K562 (cell line): Measurements from ENCODE around the gene GRPR. TPM values are rescaled to one million over a fixed set of nuclear protein-coding genes. Genes with fewer than 3 reads are reported as not detected.

Experiments used
- ATAC-seq: fragments of 200-7000 bp; cut with Tn5 transposase; 3 replicates; pipeline ENCODE4 v1.9.1; 2020; ENCODE audit warnings: moderate library complexity
- BruUV-seq: library from RNA; stranded (reverse); fragments of 400-500 nt; replicated peaks from 2 replicates; lab custom pipeline; 2021; lab: Mats Ljungman, UMichigan
- CTCF ChIA-PET: fragments of 300-600 bp; formaldehyde crosslinking; extraction: SDS; loops from one replicate; lab custom pipeline; 2021; ENCODE audit warnings: low intra/inter-chr PET ratio; lab: Yijun Ruan, JAX
- POLR2A ChIA-PET: fragments of 300-600, 350-650 bp; sonication (Branson Sonifier 250); formaldehyde crosslinking; extraction: SDS; loops from one replicate; lab custom pipeline; 2021; ENCODE audit warnings: antibody characterized with exemption, inconsistent platforms; lab: Yijun Ruan, JAX
- DNase-seq, 4 experiments: peaks; one replicate each; pipeline versions ENCODE4 v3.0.0 to v3.0.0-alpha.2; 2011 to 2018; ENCODE audit warnings: low spot score in 3 of 4, mixed read lengths in 3 of 4; ENCODE audit errors: extremely low read depth in 1 of 4
- FAIRE-seq: peaks from 2 replicates; lab custom pipeline; 2011; peaks lifted over from hg19 to GRCh38; lab: Jason Lieb, UNC
- H2AFZ ChIP-seq: 2 replicates; pipeline ENCODE4 v1.6.0; 2011; ENCODE audit warnings: low read depth, low read length, control low read depth, inconsistent platforms
- H3K27ac ChIP-seq: fragments of 200-600 bp; 3 replicates; pipeline ENCODE4 v1.8.0; 2011; ENCODE audit warnings: low read depth, mild to moderate bottlenecking, control low read depth, inconsistent platforms, low read length, moderate library complexity, mixed read lengths; ENCODE audit errors: extremely low read depth
- H3K27me3 ChIP-seq, 2 experiments: fragments of 300-600 bp in 1 of 2; 2 replicates in 1 of 2; 3 replicates in 1 of 2; pipeline versions ENCODE4 v1.6.0 to v1.8.0; 2011; ENCODE audit warnings: inconsistent platforms in 2 of 2, low read length in 2 of 2, mild to moderate bottlenecking in 1 of 2, mixed read lengths in 1 of 2, moderate library complexity in 1 of 2; ENCODE audit not compliant: control insufficient read depth in 2 of 2, insufficient read depth in 2 of 2
- H3K36me3 ChIP-seq: fragments of 300-600 bp; 3 replicates; pipeline ENCODE4 v1.8.0; 2011; ENCODE audit warnings: mild to moderate bottlenecking, low read length, inconsistent platforms; ENCODE audit not compliant: control insufficient read depth, insufficient read depth
- H3K4me1 ChIP-seq, 2 experiments: fragments of 200-600 bp in 1 of 2; replicated peaks in 1 of 2; 2 replicates in 1 of 2; 3 replicates in 1 of 2; pipeline versions ENCODE4 v1.5.1 to v1.8.0; 2011; ENCODE audit warnings: inconsistent platforms in 2 of 2, low read length in 2 of 2, mild to moderate bottlenecking in 1 of 2, mixed read lengths in 1 of 2, moderate library complexity in 1 of 2; ENCODE audit not compliant: control insufficient read depth in 2 of 2, insufficient read depth in 2 of 2
- H3K4me2 ChIP-seq: 2 replicates; pipeline ENCODE4 v1.6.1; 2011; ENCODE audit warnings: low read length, control low read depth, inconsistent platforms, mixed read lengths; ENCODE audit not compliant: insufficient read depth
- H3K4me3 ChIP-seq: fragments of 200-600 bp; sonication (generic), shearing (Covaris generic); 2 replicates; pipeline ENCODE4 v1.5.1; 2016; ENCODE audit warnings: control low read depth, inconsistent platforms
- H3K79me2 ChIP-seq: fragments of 200-600 bp; 3 replicates; pipeline ENCODE4 v1.8.0; 2011; ENCODE audit warnings: low read length, inconsistent platforms; ENCODE audit not compliant: control insufficient read depth, insufficient read depth
- H3K9ac ChIP-seq, 2 experiments: 2 replicates each; pipeline versions ENCODE4 v1.6.0 to v1.6.1; 2011; ENCODE audit warnings: low read depth in 2 of 2, low read length in 2 of 2, control low read depth in 1 of 2, inconsistent platforms in 1 of 2, mild to moderate bottlenecking in 1 of 2, mixed read lengths in 1 of 2; ENCODE audit not compliant: insufficient read depth in 1 of 2
- H3K9me1 ChIP-seq: one replicate; pipeline ENCODE4 v1.6.0; 2011; ENCODE audit warnings: inconsistent platforms, mild to moderate bottlenecking, low read length, moderate library complexity; ENCODE audit not compliant: control insufficient read depth, insufficient read depth
- H3K9me3 ChIP-seq: replicated peaks from 2 replicates; pipeline ENCODE4 v1.5.1; 2011; ENCODE audit warnings: low read depth, low read length, inconsistent platforms; ENCODE audit not compliant: control insufficient read depth, insufficient read depth
- H4K20me1 ChIP-seq: replicated peaks from 2 replicates; pipeline ENCODE4 v1.6.1; 2011; ENCODE audit warnings: low read length, inconsistent platforms, mixed read lengths; ENCODE audit not compliant: control insufficient read depth, insufficient read depth
- CSDE1 ChIP-seq, 2 experiments: fragments of 450-650 bp; IDR thresholded peaks; 2 replicates each; pipeline ENCODE4 v1.6.1; 2016; ENCODE audit warnings: mild to moderate bottlenecking in 1 of 2
- NR2C1 ChIP-seq, 2 experiments: fragments of 450-650 bp; IDR thresholded peaks; 2 replicates each; pipeline ENCODE4 v1.6.1; 2017; ENCODE audit warnings: mild to moderate bottlenecking in 2 of 2, antibody characterized with exemption in 1 of 2, inconsistent platforms in 1 of 2, missing compliant biosample characterization in 1 of 2, missing genetic modification characterization in 1 of 2
- SIN3B ChIP-seq: fragments of 450-650 bp; IDR thresholded peaks from 2 replicates; pipeline ENCODE4 v1.6.1; 2017; ENCODE audit warnings: low read depth, mild to moderate bottlenecking, moderate library complexity
- WGBS: fragments of 100-300 bp; shearing (Covaris generic); methylation state at CpG from one replicate; pipeline ENCODE4 v1.1.6; 2016; ENCODE audit warnings: low coverage, mixed read lengths; ENCODE audit not compliant: insufficient coverage; ENCODE audit errors: missing lambda C conversion rate; 5-methylcytosine and 5-hydroxymethylcytosine counted together
- in situ Hi-C: fragments of 300-500 bp; cut with MboI; formaldehyde crosslinking; loops from 4 replicates; pipeline ENCODE4 v1.15.0; 2018; ENCODE audit warnings: inconsistent platforms, mixed read lengths
- intact Hi-C: fragments of 100-400 bp; cut with micrococcal nuclease; formaldehyde crosslinking; loops from 2 replicates; pipeline ENCODE4 v1.14.2; 2022
- polyA plus RNA-seq, 8 experiments: library from polyadenylated mRNA; depleted of rRNA in 4 of 8; stranded (reverse) in 5 of 8; unstranded in 3 of 8; fragments of >200 nt; fragmentation: Nextera tagmentation in 2 of 8; fragmentation: Illumina TruSeq in 1 of 8; extraction: Ambion mirVana in 2 of 8; extraction: Trizol in 1 of 8; gene quantifications; 2 replicates each; pipeline versions ENCODE4 v1.2.1 to v1.2.3, GENCODE V29; 2011 to 2014; ENCODE audit warnings: inconsistent platforms in 1 of 8, missing spikeins in 1 of 8
- total RNA-seq, 7 experiments: library from RNA; depleted of rRNA in 6 of 7; stranded (reverse); fragments of >200 nt in 6 of 7; fragmentation: Illumina TruSeq in 2 of 7; extraction: Trizol in 2 of 7; gene quantifications; 2 replicates each; pipeline versions ENCODE4 v1.2.1 to v1.2.3, GENCODE V29; 2011 to 2021; ENCODE audit warnings: low replicate concordance in 1 of 7
- TF ChIP-seq, protein P1 (sequence below): fragments of 450-650 bp; IDR thresholded peaks from 2 replicates; pipeline ENCODE4 v1.6.1; 2016; ENCODE audit warnings: mild to moderate bottlenecking

GRPR gene
- total and polyA plus RNA-seq, 9 of the 15 experiments (the other 6 are each of a cell fraction or from before 2014, with no cell fraction given): 0.06 to 0.11 TPM; not detected in 7

DNA sequence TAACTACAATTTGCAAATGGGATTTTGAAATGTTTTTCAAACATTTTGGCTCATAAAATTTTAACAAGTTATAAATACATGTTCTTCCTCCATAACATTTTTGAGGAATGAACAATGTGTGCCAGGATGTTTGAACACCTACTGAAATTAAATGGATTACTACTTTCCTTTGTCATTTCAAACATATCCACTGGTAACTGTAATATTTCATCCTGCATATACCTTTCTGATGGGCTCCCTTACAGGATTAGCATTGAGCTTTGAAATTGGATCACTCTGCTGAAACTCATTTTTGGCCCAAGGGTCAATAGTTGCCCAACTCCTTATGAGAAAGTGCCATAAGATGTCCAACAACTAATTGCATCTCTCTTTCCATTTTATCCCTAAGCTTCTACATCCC lies 17.6 kb downstream of the GRPR start (continued):
- TF ChIP-seq CSDE1 (IDR thresholded peaks at IDR 0.05) (no peak), SIN3B (no peak)

DNA sequence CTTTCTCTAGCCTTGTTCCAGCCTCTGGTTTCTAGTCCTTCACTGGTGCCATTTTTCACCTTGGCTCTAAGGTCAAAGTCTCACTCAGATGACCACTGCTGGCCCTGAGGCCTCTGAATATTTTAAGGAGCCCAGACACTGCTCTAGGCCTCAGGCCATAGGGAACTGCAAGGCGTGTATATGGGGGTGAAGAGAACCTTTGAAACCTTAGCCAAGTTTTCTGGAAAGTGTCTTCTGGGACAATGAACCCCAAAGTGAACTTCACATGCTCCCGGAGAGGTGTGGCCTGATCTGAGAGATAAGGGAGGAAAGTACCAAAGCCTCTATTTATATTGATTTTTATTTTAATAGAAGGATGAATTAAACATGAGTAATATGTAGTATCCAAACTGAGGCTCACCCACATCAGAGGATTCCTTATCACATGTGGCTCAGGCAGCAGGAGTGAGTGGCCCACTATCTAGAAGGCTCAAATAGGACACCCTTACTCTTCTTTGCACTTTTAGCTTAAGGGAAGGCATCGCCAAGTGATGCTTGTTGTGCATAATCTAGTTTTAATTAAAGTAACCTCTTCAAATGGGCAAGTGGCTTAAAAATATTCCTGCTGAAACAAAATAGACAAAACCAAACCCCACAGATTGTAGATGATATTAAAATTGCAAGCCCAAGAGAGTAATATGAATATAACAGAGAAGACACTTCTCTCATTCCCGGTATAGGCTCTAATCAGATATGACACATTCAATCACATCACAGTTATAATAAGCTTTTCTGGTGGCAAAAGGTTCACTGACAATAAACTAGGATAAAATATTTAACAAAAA lies 18.3 kb downstream of the GRPR start:
- no peaks in the 10 kb centered on the region for H3K9me1 ChIP-seq
- BruUV-seq: no TSS peak
- no peak overlapping the region for H3K9ac ChIP-seq
- no peak overlapping the region for H2AFZ ChIP-seq
- ChIA-PET CTCF (no interaction called here), POLR2A (interaction anchor here (0.7 to 1.6 kb wide), 2 partner anchors 11 to 45 kb away, joined by 3 to 4 read pairs; no protein-coding TSS in a partner anchor)
- TF ChIP-seq, protein P1, sequence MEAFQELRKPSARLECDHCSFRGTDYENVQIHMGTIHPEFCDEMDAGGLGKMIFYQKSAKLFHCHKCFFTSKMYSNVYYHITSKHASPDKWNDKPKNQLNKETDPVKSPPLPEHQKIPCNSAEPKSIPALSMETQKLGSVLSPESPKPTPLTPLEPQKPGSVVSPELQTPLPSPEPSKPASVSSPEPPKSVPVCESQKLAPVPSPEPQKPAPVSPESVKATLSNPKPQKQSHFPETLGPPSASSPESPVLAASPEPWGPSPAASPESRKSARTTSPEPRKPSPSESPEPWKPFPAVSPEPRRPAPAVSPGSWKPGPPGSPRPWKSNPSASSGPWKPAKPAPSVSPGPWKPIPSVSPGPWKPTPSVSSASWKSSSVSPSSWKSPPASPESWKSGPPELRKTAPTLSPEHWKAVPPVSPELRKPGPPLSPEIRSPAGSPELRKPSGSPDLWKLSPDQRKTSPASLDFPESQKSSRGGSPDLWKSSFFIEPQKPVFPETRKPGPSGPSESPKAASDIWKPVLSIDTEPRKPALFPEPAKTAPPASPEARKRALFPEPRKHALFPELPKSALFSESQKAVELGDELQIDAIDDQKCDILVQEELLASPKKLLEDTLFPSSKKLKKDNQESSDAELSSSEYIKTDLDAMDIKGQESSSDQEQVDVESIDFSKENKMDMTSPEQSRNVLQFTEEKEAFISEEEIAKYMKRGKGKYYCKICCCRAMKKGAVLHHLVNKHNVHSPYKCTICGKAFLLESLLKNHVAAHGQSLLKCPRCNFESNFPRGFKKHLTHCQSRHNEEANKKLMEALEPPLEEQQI: no peak
- TF ChIP-seq NR2C1 (IDR thresholded peaks at IDR 0.05): no peak
- no peak for TF ChIP-seq NR2C1 (tag; IDR thresholded peaks at IDR 0.05)
- H3K27ac ChIP-seq: no peak overlapping the region
- no peaks in the 10 kb centered on the region for H3K27me3 ChIP-seq
- FAIRE-seq (no peak), ATAC-seq (no peak), DNase-seq (no peak)
- 5% methylated on average over 4 of the region's 4 CpGs for WGBS
- H3K4me2 ChIP-seq: no peak overlapping the region
- H3K9me3 ChIP-seq: no peaks in the 10 kb centered on the region
- no peaks in the 10 kb centered on the region for H3K4me1 ChIP-seq
- in situ Hi-C loops: no loop called here
- no peaks in the 10 kb centered on the region for H3K79me2 ChIP-seq
- H3K4me3 ChIP-seq: no peak overlapping the region
- intact Hi-C loops: no loop called here
- H3K36me3 ChIP-seq: no peaks in the 10 kb centered on the region
- H4K20me1 ChIP-seq: no peaks in the 10 kb centered on the region
